Prostate gland (tissue), 2 donors: ENCODE measurements around the gene ALG1.

ENCODE experiments used
- CTCF ChIP-seq, 4 experiments: fragments of 200-600 bp in 2 of 4; fragments of 450-650 bp in 2 of 4; sonication (generic) in 2 of 4; IDR thresholded peaks; 1 replicate in 3 of 4; 2 replicates in 1 of 4; pipeline ENCODE4 v1.5.1; 2016 to 2019; ENCODE audit warnings: antibody characterized with exemption in 4 of 4, mild to moderate bottlenecking in 2 of 4, moderate library complexity in 2 of 4
- POLR2A ChIP-seq: fragments of 450-650 bp; IDR thresholded peaks from one replicate; pipeline ENCODE4 v1.6.1; 2016; ENCODE audit warnings: antibody characterized with exemption, mild to moderate bottlenecking
- POLR2AphosphoS5 ChIP-seq: sonication (generic); formaldehyde crosslinking; IDR thresholded peaks from one replicate; pipeline ENCODE4 v1.6.1; 2017; ENCODE audit warnings: antibody characterized with exemption

- no peak for TF ChIP-seq CTCF (IDR thresholded peaks at IDR 0.05)
- no peak for TF ChIP-seq POLR2AphosphoS5
- no peak for TF ChIP-seq POLR2A
Observed at GRCh38 chr16:5044011-5044540, 27.6 kb upstream of the ALG1 start.
